Stimulated activated effector memory CD8-positive, alpha-beta T cell treated with anti-CD3 and anti-CD28 coated beads, Interleukin-12 subunit alpha, Interleukin-12 subunit beta, amount 100 ng/mL, for 72 hours (primary cell): ENCODE data around the gene ENOX1.
A peak's percentile ranks its signal among the peaks of the same experiment; 100 is the strongest.
"Not testable (repeated sequence)": the region's sequence is repeated elsewhere in the genome, so short reads cannot be mapped to it uniquely, and the experiment has no call there.

Experiments
- ATAC-seq: fragments of 150-1000 bp; cut with Tn5 transposase; 2 replicates; pipeline ENCODE4 v1.10.0; 2021
- DNase-seq, 2 donors: peaks; one replicate each; pipeline ENCODE4 v3.0.0; 2021 to 2022; ENCODE audit warnings: low spot score in 2 of 2
- H3K27ac Mint-ChIP-seq: one replicate; pipeline ENCODE4 v1.8.0; 2022; ENCODE audit warnings: mild to moderate bottlenecking, mixed read lengths
- H3K36me3 Mint-ChIP-seq: one replicate; pipeline ENCODE4 v1.8.0; 2022; ENCODE audit warnings: mild to moderate bottlenecking, mixed read lengths
- H3K4me1 Mint-ChIP-seq: one replicate; pipeline ENCODE4 v1.8.0; 2022; ENCODE audit warnings: mixed read lengths
- H3K4me3 Mint-ChIP-seq: one replicate; pipeline ENCODE4 v1.8.0; 2022; ENCODE audit warnings: mild to moderate bottlenecking, mixed read lengths
- H3K9me3 Mint-ChIP-seq: one replicate; pipeline ENCODE4 v1.8.0; 2022; ENCODE audit warnings: mixed read lengths

Gene ENOX1

GRCh38 chr13:43369319-43369718, 417.5 kb downstream of the ENOX1 start:
- Mint-ChIP-seq H3K4me3 (no peak overlapping the region), H3K4me1 (peaks cover 13% of the 10 kb centered on the region), H3K9me3 (no peaks in the 10 kb centered on the region), H3K27ac (peak overlapping the region; percentile 47), H3K36me3 (no peaks in the 10 kb centered on the region)
- DNase-seq: no peak
- ATAC-seq: no peak

- ATAC-seq (peak; percentile 19), DNase-seq (no peak)
- Mint-ChIP-seq H3K4me3 (peak overlapping the region; percentile 17), H3K36me3 (no peaks in the 10 kb centered on the region), H3K4me1 (peaks cover 13% of the 10 kb centered on the region), H3K27ac (no peak overlapping the region), H3K9me3 (no peaks in the 10 kb centered on the region)
Observed at GRCh38 chr13:43368003-43368402, 418.8 kb downstream of the ENOX1 start.

GRCh38 chr13:43365039-43365344, 421.8 kb downstream of the ENOX1 start:
- DNase-seq (no peak), ATAC-seq (no peak)
- no peak overlapping the region for H3K4me3 Mint-ChIP-seq
- no peak overlapping the region for H3K27ac Mint-ChIP-seq
- peaks cover 13% of the 10 kb centered on the region for H3K4me1 Mint-ChIP-seq
- no peaks in the 10 kb centered on the region for H3K9me3 Mint-ChIP-seq
- H3K36me3 Mint-ChIP-seq: no peaks in the 10 kb centered on the region

- no peak for DNase-seq
Observed at GRCh38 chr13:43364210-43365038, 422.3 kb downstream of the ENOX1 start.

GRCh38 chr13:43363156-43363953, 423.4 kb downstream of the ENOX1 start:
- H3K4me1 Mint-ChIP-seq: peaks cover 5% of the 10 kb centered on the region
- no peak overlapping the region for H3K27ac Mint-ChIP-seq

More at GRCh38 chr13:43364210-43365038, 422.3 kb downstream of the ENOX1 start:
- no peak overlapping the region for H3K27ac Mint-ChIP-seq
- H3K9me3 Mint-ChIP-seq: no peaks in the 10 kb centered on the region
- H3K4me1 Mint-ChIP-seq: peaks cover 13% of the 10 kb centered on the region
- no peaks in the 10 kb centered on the region for H3K36me3 Mint-ChIP-seq
- H3K4me3 Mint-ChIP-seq: no peak overlapping the region
- no peak for ATAC-seq

GRCh38 chr13:43362556-43362955, 424.2 kb downstream of the ENOX1 start:
- Mint-ChIP-seq H3K9me3 (no peaks in the 10 kb centered on the region), H3K36me3 (no peaks in the 10 kb centered on the region), H3K27ac (no peak overlapping the region), H3K4me3 (no peak overlapping the region), H3K4me1 (no peaks in the 10 kb centered on the region)
- DNase-seq: no peak
- ATAC-seq: no peak

More at GRCh38 chr13:43363156-43363953, 423.4 kb downstream of the ENOX1 start:
- Mint-ChIP-seq H3K4me3 (no peak overlapping the region), H3K9me3 (no peaks in the 10 kb centered on the region), H3K36me3 (no peaks in the 10 kb centered on the region)
- no peak for ATAC-seq
- DNase-seq: no peak

- no peak overlapping the region for H3K27ac Mint-ChIP-seq
- H3K4me3 Mint-ChIP-seq: no peak overlapping the region
- no peaks in the 10 kb centered on the region for H3K4me1 Mint-ChIP-seq
- ATAC-seq (no peak), DNase-seq (no peak)
- H3K36me3 Mint-ChIP-seq: no peaks in the 10 kb centered on the region
- no peaks in the 10 kb centered on the region for H3K9me3 Mint-ChIP-seq
Observed at GRCh38 chr13:43360892-43361610, 425.7 kb downstream of the ENOX1 start.

- no peak overlapping the region for H3K4me3 Mint-ChIP-seq
- no peak overlapping the region for H3K27ac Mint-ChIP-seq
- H3K9me3 Mint-ChIP-seq: no peaks in the 10 kb centered on the region
- DNase-seq (no peak), ATAC-seq (no peak)
- H3K36me3 Mint-ChIP-seq: no peaks in the 10 kb centered on the region
- no peaks in the 10 kb centered on the region for H3K4me1 Mint-ChIP-seq
Observed at GRCh38 chr13:43360171-43360570, 426.6 kb downstream of the ENOX1 start.

GRCh38 chr13:43359536-43359935, 427.2 kb downstream of the ENOX1 start:
- Mint-ChIP-seq H3K9me3 (no peaks in the 10 kb centered on the region), H3K4me1 (no peaks in the 10 kb centered on the region)
- ATAC-seq: no peak

GRCh38 chr13:43357564-43357963, 429.2 kb downstream of the ENOX1 start:
- H3K9me3 Mint-ChIP-seq: no peaks in the 10 kb centered on the region
- ATAC-seq: no peak
- DNase-seq: no peak

More at GRCh38 chr13:43359536-43359935, 427.2 kb downstream of the ENOX1 start:
- DNase-seq: no peak
- no peaks in the 10 kb centered on the region for H3K36me3 Mint-ChIP-seq
- H3K4me3 Mint-ChIP-seq: no peak overlapping the region
- H3K27ac Mint-ChIP-seq: no peak overlapping the region

GRCh38 chr13:43356567-43356966, 430.2 kb downstream of the ENOX1 start:
- H3K36me3 Mint-ChIP-seq: no peaks in the 10 kb centered on the region
- no peaks in the 10 kb centered on the region for H3K9me3 Mint-ChIP-seq
- no peaks in the 10 kb centered on the region for H3K4me1 Mint-ChIP-seq
- DNase-seq (no peak), ATAC-seq (no peak)
- no peak overlapping the region for H3K27ac Mint-ChIP-seq
- no peak overlapping the region for H3K4me3 Mint-ChIP-seq

More at GRCh38 chr13:43357564-43357963, 429.2 kb downstream of the ENOX1 start:
- Mint-ChIP-seq H3K27ac (no peak overlapping the region), H3K36me3 (no peaks in the 10 kb centered on the region), H3K4me1 (no peaks in the 10 kb centered on the region), H3K4me3 (no peak overlapping the region)

GRCh38 chr13:43355774-43356173, 431.0 kb downstream of the ENOX1 start:
- no peaks in the 10 kb centered on the region for H3K9me3 Mint-ChIP-seq
- no peak for DNase-seq
- no peak overlapping the region for H3K27ac Mint-ChIP-seq
- ATAC-seq: no peak
- no peak overlapping the region for H3K4me3 Mint-ChIP-seq
- no peaks in the 10 kb centered on the region for H3K4me1 Mint-ChIP-seq
- no peaks in the 10 kb centered on the region for H3K36me3 Mint-ChIP-seq

- H3K36me3 Mint-ChIP-seq: no peaks in the 10 kb centered on the region
- ATAC-seq (no peak), DNase-seq (no peak)
- H3K4me3 Mint-ChIP-seq: no peak overlapping the region
- H3K4me1 Mint-ChIP-seq: no peaks in the 10 kb centered on the region
- no peaks in the 10 kb centered on the region for H3K9me3 Mint-ChIP-seq
- H3K27ac Mint-ChIP-seq: no peak overlapping the region
Observed at GRCh38 chr13:43354153-43354945, 432.4 kb downstream of the ENOX1 start.

GRCh38 chr13:43353631-43354030, 433.1 kb downstream of the ENOX1 start:
- no peak overlapping the region for H3K27ac Mint-ChIP-seq
- DNase-seq (no peak), ATAC-seq (no peak)
- H3K4me1 Mint-ChIP-seq: no peaks in the 10 kb centered on the region
- no peaks in the 10 kb centered on the region for H3K9me3 Mint-ChIP-seq
- no peak overlapping the region for H3K4me3 Mint-ChIP-seq
- H3K36me3 Mint-ChIP-seq: no peaks in the 10 kb centered on the region

GRCh38 chr13:43351612-43352011, 435.2 kb downstream of the ENOX1 start:
- not testable (repeated sequence) for H3K9me3 Mint-ChIP-seq, H3K4me1 Mint-ChIP-seq, H3K36me3 Mint-ChIP-seq, DNase-seq, H3K4me3 Mint-ChIP-seq, ATAC-seq, H3K27ac Mint-ChIP-seq
